Right lobe of liver (tissue), 6 donors: ENCODE measurements around the gene FBXO3. TPM values are rescaled to one million over a fixed set of nuclear protein-coding genes. Genes with fewer than 3 reads are reported as not detected.

Source experiments
- ATAC-seq, 4 donors: fragments of 200-7000 bp; cut with Tn5 transposase; one replicate each; pipeline ENCODE4 v1.9.1; 2020; ENCODE audit warnings: mild to moderate bottlenecking in 4 of 4, moderate library complexity in 4 of 4
- DNase-seq, 3 donors: peaks; one replicate each; pipeline ENCODE4 v3.0.0-alpha.2; 2020
- H3K27ac ChIP-seq, 3 donors: fragments of 200-600 bp; one replicate each; pipeline ENCODE4 v1.8.0; 2022
- H3K27me3 ChIP-seq, 2 donors: fragments of 200-600 bp; one replicate each; pipeline ENCODE4 v1.8.0; 2022
- H3K36me3 ChIP-seq, 4 donors: fragments of 200-600 bp; sonication (generic) in 1 of 4; one replicate each; pipeline versions ENCODE4 v1.5.1 to v1.8.0; 2017 to 2022; ENCODE audit warnings: control low read depth in 1 of 4
- H3K4me1 ChIP-seq, 4 donors: fragments of 200-600 bp; sonication (generic) in 1 of 4; one replicate each; pipeline versions ENCODE4 v1.5.1 to v1.8.0; 2017 to 2022; ENCODE audit warnings: control low read depth in 1 of 4
- H3K4me3 ChIP-seq, 3 donors: fragments of 200-600 bp; one replicate each; pipeline ENCODE4 v1.8.0; 2022
- H3K9me3 ChIP-seq, 4 donors: fragments of 200-600 bp; sonication (generic) in 1 of 4; one replicate each; pipeline versions ENCODE4 v1.5.1 to v1.8.0; 2017 to 2022; ENCODE audit warnings: control low read depth in 1 of 4
- POLR2A ChIP-seq: fragments of 450-650 bp; IDR thresholded peaks from one replicate; pipeline ENCODE4 v1.6.1; 2017; ENCODE audit warnings: antibody characterized with exemption, mild to moderate bottlenecking
- WGBS: methylation state at CpG from one replicate; pipeline ENCODE4 v1.1.6; 2018; ENCODE audit warnings: low coverage, low lambda C conversion rate; ENCODE audit not compliant: insufficient coverage; ENCODE audit errors: missing lambda C conversion rate; 5-methylcytosine and 5-hydroxymethylcytosine counted together
- intact Hi-C, 2 donors: fragments of 100-400 bp; cut with DNase I; formaldehyde crosslinking; loops; one replicate each; pipeline versions ENCODE4 v1.11.2 to v1.14.1; 2022
- total RNA-seq, 6 experiments: library from RNA; depleted of rRNA in 2 of 6; stranded (reverse); fragments of >200 nt in 2 of 6; fragmentation: NEBNext Ultra II Directional in 3 of 6; extraction: Animal tissue kit (Norgen Biotek cat#: 25700) in 3 of 6; gene quantifications; one replicate each; pipeline versions ENCODE4 v1.1.0 to v1.2.4, GENCODE V29; 2016 to 2023
- TF ChIP-seq, protein P1 (sequence below), 4 donors: fragments of 200-600 bp in 3 of 4; fragments of 450-650 bp in 1 of 4; IDR thresholded peaks; one replicate each; pipeline versions ENCODE4 v1.5.1 to v1.8.0; 2016 to 2022; ENCODE audit warnings: antibody characterized with exemption in 4 of 4, mild to moderate bottlenecking in 2 of 4
- donor health status: DM: no; HTN: yes; CAD: no.
- donor health status: DM: no; HTN: no; CAD: no.
- donor health status: DM: no; HTN: no; CAD: no.
- donor health status: DM: no; HTN: yes; CAD: no.
- donor health status: DM: no; HTN: yes; CAD: no.

The FBXO3 gene
- total RNA-seq, 6 experiments from 2014 or later: 18.3 to 28.7 (median 20.8) TPM

DNA sequence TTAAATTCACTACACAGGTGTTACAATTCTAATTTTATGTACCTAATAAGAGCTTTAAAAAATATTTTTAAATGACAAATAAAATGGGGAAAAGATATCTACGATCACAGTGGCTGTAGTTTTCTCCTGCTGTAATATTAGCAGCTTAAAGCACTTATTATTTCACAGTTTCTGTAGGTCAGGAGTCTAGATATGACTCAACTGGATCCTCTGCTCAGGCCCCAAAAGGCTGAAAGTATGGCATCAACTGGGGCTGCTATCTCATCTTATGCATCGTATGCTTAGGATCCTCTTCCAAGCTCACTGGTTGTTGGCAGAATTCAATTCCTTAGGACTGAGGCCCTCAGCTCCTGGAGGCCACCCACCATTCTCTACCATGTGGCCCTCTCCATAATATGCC is 12.8 kb downstream of the FBXO3 start:
- DNase-seq (no peak), ATAC-seq (no peak)
- WGBS: 89% methylated on average over 2 of the region's 2 CpGs
- Histone ChIP-seq H3K4me3 (no peak overlapping the region), H3K4me1 (no peaks in the 10 kb centered on the region), H3K36me3 (peaks cover 0 to 44% (median 11%) of the 10 kb centered on the region in 4 donors), H3K27me3 (no peaks in the 10 kb centered on the region), H3K27ac (no peak overlapping the region), H3K9me3 (no peaks in the 10 kb centered on the region)
- intact Hi-C loops: no loop called here
- TF ChIP-seq, protein P1, sequence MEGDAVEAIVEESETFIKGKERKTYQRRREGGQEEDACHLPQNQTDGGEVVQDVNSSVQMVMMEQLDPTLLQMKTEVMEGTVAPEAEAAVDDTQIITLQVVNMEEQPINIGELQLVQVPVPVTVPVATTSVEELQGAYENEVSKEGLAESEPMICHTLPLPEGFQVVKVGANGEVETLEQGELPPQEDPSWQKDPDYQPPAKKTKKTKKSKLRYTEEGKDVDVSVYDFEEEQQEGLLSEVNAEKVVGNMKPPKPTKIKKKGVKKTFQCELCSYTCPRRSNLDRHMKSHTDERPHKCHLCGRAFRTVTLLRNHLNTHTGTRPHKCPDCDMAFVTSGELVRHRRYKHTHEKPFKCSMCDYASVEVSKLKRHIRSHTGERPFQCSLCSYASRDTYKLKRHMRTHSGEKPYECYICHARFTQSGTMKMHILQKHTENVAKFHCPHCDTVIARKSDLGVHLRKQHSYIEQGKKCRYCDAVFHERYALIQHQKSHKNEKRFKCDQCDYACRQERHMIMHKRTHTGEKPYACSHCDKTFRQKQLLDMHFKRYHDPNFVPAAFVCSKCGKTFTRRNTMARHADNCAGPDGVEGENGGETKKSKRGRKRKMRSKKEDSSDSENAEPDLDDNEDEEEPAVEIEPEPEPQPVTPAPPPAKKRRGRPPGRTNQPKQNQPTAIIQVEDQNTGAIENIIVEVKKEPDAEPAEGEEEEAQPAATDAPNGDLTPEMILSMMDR (IDR thresholded peaks at IDR 0.05): no peak
- TF ChIP-seq POLR2A: no peak

DNA sequence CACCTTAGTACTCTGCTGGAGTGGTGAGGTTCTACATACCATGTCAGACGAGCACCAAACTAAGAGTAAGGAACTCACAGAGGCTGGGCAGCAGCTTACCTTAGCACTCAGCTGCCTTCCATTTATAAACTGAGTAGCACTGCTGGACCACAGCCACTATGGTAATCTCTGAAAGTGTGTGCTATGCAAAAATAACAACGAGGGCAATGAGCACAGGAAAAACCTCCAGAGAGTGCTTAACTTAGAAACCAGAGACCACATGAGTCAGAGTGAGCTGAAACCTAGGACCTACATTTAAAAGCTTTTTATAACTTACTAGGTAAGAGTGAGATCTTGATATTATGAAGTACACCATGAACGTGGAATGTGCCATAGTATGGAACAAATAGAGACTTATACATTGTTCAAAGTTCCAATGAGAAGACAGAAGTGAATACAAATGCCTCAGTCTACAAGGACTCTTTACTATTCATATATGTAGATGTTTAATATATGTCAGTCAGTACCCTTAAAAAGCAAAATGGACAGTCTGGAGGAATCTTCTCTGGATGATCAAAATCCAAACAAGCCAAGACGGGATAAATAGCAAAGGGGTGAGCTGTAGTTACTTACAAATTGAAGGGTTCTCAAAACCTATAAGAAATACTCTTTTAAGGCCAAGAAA is 20.9 kb downstream of the FBXO3 start:
- WGBS: 50% methylated on average over 4 of the region's 4 CpGs
- intact Hi-C loops: no loop called here
- DNase-seq (no peak), ATAC-seq (no peak)
- no peak overlapping the region for H3K4me3 ChIP-seq
- no peak for TF ChIP-seq POLR2A
- TF ChIP-seq, protein P1 (IDR thresholded peaks at IDR 0.05): no peak
- no peak overlapping the region for H3K27ac ChIP-seq
- no peaks in the 10 kb centered on the region for H3K4me1 ChIP-seq
- no peaks in the 10 kb centered on the region for H3K9me3 ChIP-seq
- no peaks in the 10 kb centered on the region for H3K27me3 ChIP-seq
- H3K36me3 ChIP-seq: peaks cover 0 to 57% (median 19%) of the 10 kb centered on the region in 4 donors

DNA sequence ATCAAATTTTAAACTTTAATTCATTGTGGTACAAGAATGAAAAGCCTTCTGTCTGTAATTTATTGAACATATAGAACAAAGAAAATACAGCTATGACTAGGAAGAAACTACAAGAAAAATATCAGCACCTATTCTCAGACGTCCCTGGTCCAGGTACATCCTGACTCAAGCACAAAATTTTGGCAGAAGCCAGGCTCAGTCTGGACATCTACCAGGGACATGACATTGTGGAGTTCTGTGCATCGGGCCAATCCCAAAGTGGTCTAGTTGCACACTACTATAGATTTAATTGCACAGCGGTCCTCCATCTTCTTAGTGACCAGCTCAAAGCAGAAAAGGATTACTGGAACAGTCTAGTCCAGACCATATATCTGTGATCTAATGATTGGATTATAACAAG is 22.4 kb downstream of the FBXO3 start:
- WGBS: 79% methylated on average over 3 of the region's 3 CpGs
- H3K27ac ChIP-seq: no peak overlapping the region
- H3K27me3 ChIP-seq: no peaks in the 10 kb centered on the region
- no peaks in the 10 kb centered on the region for H3K9me3 ChIP-seq
- intact Hi-C loops: no loop called here
- peaks cover 0 to 62% (median 16%) of the 10 kb centered on the region in 4 donors for H3K36me3 ChIP-seq
- TF ChIP-seq, protein P1 (IDR thresholded peaks at IDR 0.05): no peak
- TF ChIP-seq POLR2A: no peak
- DNase-seq (no peak), ATAC-seq (no peak)
- no peak overlapping the region for H3K4me3 ChIP-seq
- H3K4me1 ChIP-seq: no peaks in the 10 kb centered on the region

GRCh38 chr11:33747979-33748378 is 26.3 kb downstream of the FBXO3 start:
- H3K36me3 ChIP-seq: peaks cover 0 to 38% (median 6%) of the 10 kb centered on the region in 4 donors
- DNase-seq: no peak
- H3K9me3 ChIP-seq: no peaks in the 10 kb centered on the region
- no peaks in the 10 kb centered on the region for H3K27me3 ChIP-seq
- 31% methylated on average over 2 of the region's 2 CpGs for WGBS
- no peak overlapping the region for H3K4me3 ChIP-seq
- no peak overlapping the region for H3K27ac ChIP-seq
- TF ChIP-seq POLR2A: no peak
- TF ChIP-seq, protein P1 (IDR thresholded peaks at IDR 0.05): no peak
- intact Hi-C loops: no loop called here
- ATAC-seq: peak in 2 of 4 donors; percentile 23 to 37
- peaks cover 0 to 11% (median 5%) of the 10 kb centered on the region in 4 donors for H3K4me1 ChIP-seq
